ENCODE data around the gene LCA5L.

DNA sequence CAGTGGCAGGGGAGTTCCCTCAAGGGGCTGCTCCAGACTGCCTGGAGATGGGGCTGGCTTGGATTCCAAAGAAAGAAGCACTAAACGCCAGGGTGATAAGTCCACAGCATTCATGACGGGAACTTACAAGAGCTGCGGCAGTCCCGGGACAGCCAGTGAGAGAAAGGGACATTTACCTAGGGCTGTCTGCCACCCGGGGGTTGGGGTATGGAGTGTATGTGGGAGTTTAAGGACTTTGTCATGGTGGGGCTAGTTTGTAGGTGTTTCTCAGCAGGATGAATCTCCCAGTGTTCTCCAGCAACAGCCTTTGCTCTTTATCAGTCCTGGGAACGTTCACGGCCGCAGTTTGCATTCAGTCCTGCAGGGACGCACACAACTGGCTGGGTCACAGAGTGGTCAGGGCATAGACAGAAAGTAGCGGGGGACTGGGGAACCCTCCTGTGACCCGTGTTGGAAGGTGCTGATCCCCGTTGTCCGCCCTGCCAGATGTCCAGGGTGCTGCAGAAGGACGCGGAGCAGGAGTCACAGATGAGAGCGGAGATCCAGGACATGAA is 55.3 kb downstream of the LCA5L start:
- TF ChIP-seq, protein P1, sequence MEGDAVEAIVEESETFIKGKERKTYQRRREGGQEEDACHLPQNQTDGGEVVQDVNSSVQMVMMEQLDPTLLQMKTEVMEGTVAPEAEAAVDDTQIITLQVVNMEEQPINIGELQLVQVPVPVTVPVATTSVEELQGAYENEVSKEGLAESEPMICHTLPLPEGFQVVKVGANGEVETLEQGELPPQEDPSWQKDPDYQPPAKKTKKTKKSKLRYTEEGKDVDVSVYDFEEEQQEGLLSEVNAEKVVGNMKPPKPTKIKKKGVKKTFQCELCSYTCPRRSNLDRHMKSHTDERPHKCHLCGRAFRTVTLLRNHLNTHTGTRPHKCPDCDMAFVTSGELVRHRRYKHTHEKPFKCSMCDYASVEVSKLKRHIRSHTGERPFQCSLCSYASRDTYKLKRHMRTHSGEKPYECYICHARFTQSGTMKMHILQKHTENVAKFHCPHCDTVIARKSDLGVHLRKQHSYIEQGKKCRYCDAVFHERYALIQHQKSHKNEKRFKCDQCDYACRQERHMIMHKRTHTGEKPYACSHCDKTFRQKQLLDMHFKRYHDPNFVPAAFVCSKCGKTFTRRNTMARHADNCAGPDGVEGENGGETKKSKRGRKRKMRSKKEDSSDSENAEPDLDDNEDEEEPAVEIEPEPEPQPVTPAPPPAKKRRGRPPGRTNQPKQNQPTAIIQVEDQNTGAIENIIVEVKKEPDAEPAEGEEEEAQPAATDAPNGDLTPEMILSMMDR (conservative IDR thresholded peaks at IDR 0.05 in 1 of 2, IDR thresholded peaks at IDR 0.05 in 1 of 2; ENCODE audit: extremely low read depth in 1 of 2, insufficient read depth in 1 of 2, low read depth in 1 of 2, low read length in 2 of 2), result no peak
- no peak for TF ChIP-seq EZH2 (IDR thresholded peaks at IDR 0.05; ENCODE audit: borderline replicate concordance, low read length)

Data from mammary epithelial cell (primary cell).